ENCODE measurements around the gene SPATA13.

SPATA13 gene

DNA sequence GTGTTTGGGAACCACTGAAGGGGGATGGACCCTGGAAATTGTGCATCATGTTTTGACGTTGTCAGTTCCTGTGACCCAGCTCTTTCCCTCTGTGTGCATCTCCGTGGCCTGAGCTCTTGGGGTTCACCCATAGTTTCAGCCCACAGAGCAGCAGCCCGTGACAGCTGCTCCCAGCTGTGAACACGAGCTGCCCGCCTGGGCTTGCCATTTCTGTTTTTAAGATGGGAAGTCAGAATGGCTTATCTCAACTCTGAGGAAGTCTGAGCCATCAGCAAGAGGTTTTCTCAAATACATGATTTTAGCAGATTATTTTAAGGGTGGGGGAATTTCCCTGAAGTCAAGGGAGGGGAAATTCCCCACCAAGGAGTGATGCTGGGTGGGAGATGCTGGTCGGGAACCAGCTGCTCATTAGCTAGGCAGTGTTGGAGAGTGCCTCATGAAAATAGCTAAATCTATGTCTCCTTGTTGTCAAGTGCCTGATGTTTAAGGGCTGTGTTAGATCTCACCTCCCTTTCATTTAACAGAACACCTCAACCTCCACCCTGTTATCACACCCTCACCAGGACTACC is 114.0 kb downstream of the SPATA13 start:
- TF ChIP-seq CTCF (IDR thresholded peaks at IDR 0.05; ENCODE audit: insufficient read depth, missing control alignments), result no peak
- no peak for DNase-seq (ENCODE audit: insufficient read length, low spot score)
- FAIRE-seq, result no peak

- no peak for TF ChIP-seq CTCF (IDR thresholded peaks at IDR 0.05; ENCODE audit: insufficient read depth, missing control alignments)
- no peak for FAIRE-seq
- DNase-seq (ENCODE audit: insufficient read length, low spot score), result no peak
These were observed 114.5 kb downstream of the SPATA13 start for GRCh38 chr13:24275041-24275440.

DNA sequence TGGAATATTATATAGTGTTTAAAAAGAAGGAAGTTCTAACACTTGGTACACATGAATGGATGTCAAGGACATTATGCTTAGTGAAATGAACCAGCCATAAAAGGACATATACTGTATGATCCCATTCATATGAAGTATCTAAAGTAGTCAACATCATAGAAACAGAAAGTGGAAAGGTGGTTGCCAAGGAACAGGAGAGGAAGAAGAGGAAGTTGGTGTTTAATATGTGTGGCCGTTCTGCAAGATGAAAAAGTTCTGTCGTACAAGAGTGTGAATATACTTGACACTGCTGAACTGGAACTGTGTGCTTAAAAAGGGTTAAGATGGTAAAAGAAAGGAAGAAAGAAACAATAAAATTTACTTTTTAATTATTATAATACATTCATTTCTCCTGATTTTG is 115.8 kb downstream of the SPATA13 start:
- no peak for TF ChIP-seq CTCF (IDR thresholded peaks at IDR 0.05; ENCODE audit: insufficient read depth, missing control alignments)
- DNase-seq (ENCODE audit: insufficient read length, low spot score), result no peak
- FAIRE-seq, result no peak

DNA sequence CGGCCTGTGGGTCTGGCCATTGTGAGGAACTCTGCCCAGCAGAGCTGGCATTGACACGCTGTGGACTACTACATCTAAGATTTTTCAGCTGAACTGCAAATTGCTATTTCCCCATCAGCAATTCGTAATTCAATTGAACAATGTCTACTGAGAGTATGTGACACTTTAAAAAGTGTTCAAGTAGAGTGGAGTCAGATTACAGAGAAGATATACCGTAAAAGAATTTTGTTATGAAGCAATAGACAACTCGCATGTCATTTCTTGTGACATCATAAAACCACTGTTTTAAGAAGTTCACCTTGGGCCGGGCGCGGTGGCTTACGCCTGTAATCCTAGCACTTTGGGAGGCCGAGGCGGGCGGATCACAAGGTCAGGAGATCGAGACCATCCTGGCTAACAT is 116.3 kb downstream of the SPATA13 start:
- TF ChIP-seq CTCF (IDR thresholded peaks at IDR 0.05; ENCODE audit: insufficient read depth, missing control alignments), result no peak
- DNase-seq (ENCODE audit: insufficient read length, low spot score) (no peak), FAIRE-seq (no peak)

- DNase-seq (ENCODE audit: insufficient read length, low spot score) (no peak), FAIRE-seq (no peak)
- TF ChIP-seq CTCF (IDR thresholded peaks at IDR 0.05; ENCODE audit: insufficient read depth, missing control alignments), result no peak
These were observed 117.2 kb downstream of the SPATA13 start for GRCh38 chr13:24277761-24278160.

GRCh38 chr13:24279327-24280110 is 119.0 kb downstream of the SPATA13 start:
- no peak for FAIRE-seq

More at GRCh38 chr13:24279327-24280110, 119.0 kb downstream of the SPATA13 start:
- no peak for DNase-seq (ENCODE audit: insufficient read length, low spot score)
- TF ChIP-seq CTCF (IDR thresholded peaks at IDR 0.05; ENCODE audit: insufficient read depth, missing control alignments), result no peak
